ENCODE data around the gene C8A.

Gene C8A

DNA sequence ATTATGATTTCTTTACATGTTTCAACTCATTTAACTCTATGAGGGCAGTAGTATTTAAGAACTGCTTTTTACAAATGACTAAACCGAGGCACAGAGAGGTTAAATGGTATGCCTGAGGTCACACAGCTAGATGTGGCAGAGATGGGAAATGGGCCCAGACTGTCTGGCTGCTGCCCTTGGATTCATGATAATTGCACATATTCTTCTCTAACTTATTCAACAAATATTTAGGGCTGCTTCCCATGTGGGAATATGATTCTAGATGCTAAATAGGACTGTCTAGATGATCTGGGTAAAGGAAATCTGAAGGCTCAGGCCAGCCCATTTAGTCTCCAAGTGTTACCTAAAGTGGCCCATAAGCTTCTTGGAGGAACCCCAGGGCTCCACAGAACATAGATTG, 26.2 kb downstream of the C8A start:
- H4K8ac ChIP-seq (ENCODE audit: low read depth, low read length), result no peak overlapping the region
- H2AK5ac ChIP-seq (ENCODE audit: low read length), result no peak overlapping the region
- no peak overlapping the region for H2BK120ac ChIP-seq (ENCODE audit: insufficient read depth, low read length, poor library complexity)
- no peaks in the 10 kb centered on the region for H3K4me1 ChIP-seq (ENCODE audit: control insufficient read depth in 1 of 2, insufficient read depth in 2 of 2, low read length in 2 of 2)
- H3K14ac ChIP-seq (ENCODE audit: low read length), result no peak overlapping the region
- no peak overlapping the region for H4K91ac ChIP-seq (ENCODE audit: low read depth, low read length)
- no peaks in the 10 kb centered on the region for H3K9me3 ChIP-seq (ENCODE audit: insufficient read depth, low read depth, low read length)
- no peak overlapping the region for H3K4ac ChIP-seq (ENCODE audit: low read depth, low read length)
- no peak overlapping the region for H3K27ac ChIP-seq (ENCODE audit: low read depth, low read length)
- no peak overlapping the region for H2AFZ ChIP-seq (ENCODE audit: insufficient read depth, low read length, poor library complexity)
- H3K36me3 ChIP-seq (ENCODE audit: control insufficient read depth in 1 of 2, insufficient read depth in 2 of 2, low read length in 2 of 2), result no peaks in the 10 kb centered on the region
- H3K79me1 ChIP-seq (ENCODE audit: low read length), result no peaks in the 10 kb centered on the region
- no peak overlapping the region for H3K23ac ChIP-seq (ENCODE audit: low read length)
- no peak overlapping the region for H3K18ac ChIP-seq (ENCODE audit: low read length)
- H2BK5ac ChIP-seq (ENCODE audit: low read depth, low read length, poor library complexity), result no peak overlapping the region
- H2BK12ac ChIP-seq (ENCODE audit: low read length), result no peak overlapping the region
- H3K4me2 ChIP-seq (ENCODE audit: low read length), result no peak overlapping the region
- no peak for DNase-seq
- no peak overlapping the region for H4K12ac ChIP-seq (ENCODE audit: low read depth, low read length)
- H3K27me3 ChIP-seq (ENCODE audit: insufficient read depth, low read length), result no peaks in the 10 kb centered on the region
- WGBS (ENCODE audit: extremely low coverage, insufficient coverage, insufficient read length), result no CpG with 5 or more reads among the region's 1 CpG
- no peaks in the 10 kb centered on the region for H3K79me2 ChIP-seq (ENCODE audit: control insufficient read depth, insufficient read depth, low read length, poor library complexity)
- no peak overlapping the region for H3K4me3 ChIP-seq (ENCODE audit: low read depth, low read length)
- H3K9ac ChIP-seq (ENCODE audit: low read length), result no peak overlapping the region

DNA sequence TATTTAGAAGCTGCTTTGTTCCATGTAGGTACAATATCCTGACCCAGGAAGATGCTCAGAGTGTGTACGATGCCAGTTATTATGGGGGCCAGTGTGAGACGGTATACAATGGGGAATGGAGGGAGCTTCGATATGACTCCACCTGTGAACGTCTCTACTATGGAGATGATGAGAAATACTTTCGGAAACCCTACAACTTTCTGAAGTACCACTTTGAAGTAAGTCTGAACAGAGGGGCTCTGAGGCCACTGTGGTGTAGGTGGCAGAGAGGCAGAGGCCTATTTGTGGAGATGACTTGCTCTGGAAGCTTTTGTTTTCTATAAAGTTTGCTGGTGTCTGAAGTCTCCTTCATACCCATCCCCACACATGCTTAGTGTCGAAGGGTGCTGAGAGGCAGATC, 26.8 kb downstream of the C8A start:
- no peaks in the 10 kb centered on the region for H3K4me1 ChIP-seq (ENCODE audit: control insufficient read depth in 1 of 2, insufficient read depth in 2 of 2, low read length in 2 of 2)
- H3K36me3 ChIP-seq (ENCODE audit: control insufficient read depth in 1 of 2, insufficient read depth in 2 of 2, low read length in 2 of 2), result no peaks in the 10 kb centered on the region
- H2BK5ac ChIP-seq (ENCODE audit: low read depth, low read length, poor library complexity), result no peak overlapping the region
- H3K27me3 ChIP-seq (ENCODE audit: insufficient read depth, low read length), result no peaks in the 10 kb centered on the region
- no peak overlapping the region for H3K4me3 ChIP-seq (ENCODE audit: low read depth, low read length)
- no CpG with 5 or more reads among the region's 6 CpGs for WGBS (ENCODE audit: extremely low coverage, insufficient coverage, insufficient read length)
- H3K18ac ChIP-seq (ENCODE audit: low read length), result no peak overlapping the region
- no peak overlapping the region for H2AFZ ChIP-seq (ENCODE audit: insufficient read depth, low read length, poor library complexity)
- no peak overlapping the region for H3K4me2 ChIP-seq (ENCODE audit: low read length)
- H2BK120ac ChIP-seq (ENCODE audit: insufficient read depth, low read length, poor library complexity), result no peak overlapping the region
- H3K9me3 ChIP-seq (ENCODE audit: insufficient read depth, low read depth, low read length), result no peaks in the 10 kb centered on the region
- no peak overlapping the region for H3K14ac ChIP-seq (ENCODE audit: low read length)
- no peak overlapping the region for H2AK5ac ChIP-seq (ENCODE audit: low read length)
- no peak overlapping the region for H3K4ac ChIP-seq (ENCODE audit: low read depth, low read length)
- H3K23ac ChIP-seq (ENCODE audit: low read length), result no peak overlapping the region
- no peaks in the 10 kb centered on the region for H3K79me2 ChIP-seq (ENCODE audit: control insufficient read depth, insufficient read depth, low read length, poor library complexity)
- H4K8ac ChIP-seq (ENCODE audit: low read depth, low read length), result no peak overlapping the region
- no peak overlapping the region for H4K91ac ChIP-seq (ENCODE audit: low read depth, low read length)
- H3K9ac ChIP-seq (ENCODE audit: low read length), result no peak overlapping the region
- H3K27ac ChIP-seq (ENCODE audit: low read depth, low read length), result no peak overlapping the region
- no peak overlapping the region for H4K12ac ChIP-seq (ENCODE audit: low read depth, low read length)
- H2BK12ac ChIP-seq (ENCODE audit: low read length), result no peak overlapping the region
- H3K79me1 ChIP-seq (ENCODE audit: low read length), result no peaks in the 10 kb centered on the region
- DNase-seq, result no peak

DNA sequence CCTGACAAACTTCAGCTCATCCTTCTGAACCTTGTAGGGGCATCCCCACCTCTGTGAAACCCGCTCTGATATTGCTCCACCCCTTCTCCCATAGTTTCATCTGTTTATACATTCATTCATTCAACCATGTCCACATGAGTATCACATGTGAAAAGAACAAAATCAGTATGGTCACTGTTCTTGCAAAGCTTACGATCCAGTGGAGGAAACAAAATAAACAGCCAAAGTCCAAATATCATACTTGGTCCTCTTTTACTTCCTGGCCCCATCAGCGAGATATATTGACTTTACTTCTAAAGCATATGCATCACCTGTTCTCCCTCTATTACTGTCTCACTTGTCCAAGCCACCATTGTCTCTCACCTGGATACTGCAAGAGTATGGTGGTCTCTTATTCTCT, 35.6 kb downstream of the C8A start:
- no CpG with 5 or more reads among the region's 3 CpGs for WGBS (ENCODE audit: extremely low coverage, insufficient coverage, insufficient read length)
- H3K4ac ChIP-seq (ENCODE audit: low read depth, low read length), result no peak overlapping the region
- H4K12ac ChIP-seq (ENCODE audit: low read depth, low read length), result no peak overlapping the region

DNA sequence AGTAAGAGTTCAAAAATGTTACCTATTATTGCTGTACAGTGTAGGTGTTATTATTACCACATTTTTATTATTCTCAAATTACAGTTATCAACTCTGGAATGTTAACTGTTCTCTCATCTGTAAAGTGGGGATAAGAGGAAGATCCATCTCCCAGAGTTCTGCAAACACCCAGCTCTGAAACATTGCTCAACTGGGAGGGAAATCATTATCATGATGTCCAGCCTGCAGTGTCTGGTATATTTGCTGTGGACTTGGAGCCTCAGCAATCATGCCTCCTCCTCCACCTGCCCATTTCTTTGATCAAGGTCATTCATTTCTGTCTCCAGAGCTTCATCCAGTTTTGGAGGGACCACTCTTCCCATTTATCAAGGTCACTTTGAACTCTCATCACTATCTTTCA, 39.4 kb downstream of the C8A start:
- Histone ChIP-seq H2BK5ac (ENCODE audit: low read depth, low read length, poor library complexity) (no peak overlapping the region), H2BK12ac (ENCODE audit: low read length) (no peak overlapping the region), H4K8ac (ENCODE audit: low read depth, low read length) (no peak overlapping the region), H3K27ac (ENCODE audit: low read depth, low read length) (no peak overlapping the region), H3K79me2 (ENCODE audit: control insufficient read depth, insufficient read depth, low read length, poor library complexity) (no peaks in the 10 kb centered on the region), H3K9me3 (ENCODE audit: insufficient read depth, low read depth, low read length) (no peaks in the 10 kb centered on the region), H3K4me2 (ENCODE audit: low read length) (no peak overlapping the region), H4K91ac (ENCODE audit: low read depth, low read length) (no peak overlapping the region), H3K18ac (ENCODE audit: low read length) (no peak overlapping the region), H3K9ac (ENCODE audit: low read length) (no peak overlapping the region), H3K79me1 (ENCODE audit: low read length) (no peaks in the 10 kb centered on the region), H3K4ac (ENCODE audit: low read depth, low read length) (no peak overlapping the region), H3K14ac (ENCODE audit: low read length) (no peak overlapping the region), H4K12ac (ENCODE audit: low read depth, low read length) (no peak overlapping the region), H3K23ac (ENCODE audit: low read length) (no peak overlapping the region), H2AK5ac (ENCODE audit: low read length) (no peak overlapping the region), H3K36me3 (ENCODE audit: control insufficient read depth in 1 of 2, insufficient read depth in 2 of 2, low read length in 2 of 2) (no peaks in the 10 kb centered on the region), H2AFZ (ENCODE audit: insufficient read depth, low read length, poor library complexity) (no peak overlapping the region), H3K4me3 (ENCODE audit: low read depth, low read length) (no peak overlapping the region), H2BK120ac (ENCODE audit: insufficient read depth, low read length, poor library complexity) (no peak overlapping the region), H3K27me3 (ENCODE audit: insufficient read depth, low read length) (no peaks in the 10 kb centered on the region), H3K4me1 (ENCODE audit: control insufficient read depth in 1 of 2, insufficient read depth in 2 of 2, low read length in 2 of 2) (no peaks in the 10 kb centered on the region)
- no peak for DNase-seq

More for the DNA sequence above, 35.6 kb downstream of the C8A start:
- Histone ChIP-seq H3K27me3 (ENCODE audit: insufficient read depth, low read length) (no peaks in the 10 kb centered on the region), H3K79me2 (ENCODE audit: control insufficient read depth, insufficient read depth, low read length, poor library complexity) (no peaks in the 10 kb centered on the region), H3K4me3 (ENCODE audit: low read depth, low read length) (no peak overlapping the region), H4K91ac (ENCODE audit: low read depth, low read length) (no peak overlapping the region), H3K18ac (ENCODE audit: low read length) (no peak overlapping the region), H2AFZ (ENCODE audit: insufficient read depth, low read length, poor library complexity) (no peak overlapping the region), H2BK5ac (ENCODE audit: low read depth, low read length, poor library complexity) (no peak overlapping the region), H3K14ac (ENCODE audit: low read length) (no peak overlapping the region), H2BK12ac (ENCODE audit: low read length) (no peak overlapping the region), H3K36me3 (ENCODE audit: control insufficient read depth in 1 of 2, insufficient read depth in 2 of 2, low read length in 2 of 2) (no peaks in the 10 kb centered on the region), H3K79me1 (ENCODE audit: low read length) (no peaks in the 10 kb centered on the region), H3K27ac (ENCODE audit: low read depth, low read length) (no peak overlapping the region), H2BK120ac (ENCODE audit: insufficient read depth, low read length, poor library complexity) (no peak overlapping the region), H3K4me2 (ENCODE audit: low read length) (no peak overlapping the region), H3K4me1 (ENCODE audit: control insufficient read depth in 1 of 2, insufficient read depth in 2 of 2, low read length in 2 of 2) (no peaks in the 10 kb centered on the region), H3K23ac (ENCODE audit: low read length) (peak overlapping the region; percentile 98), H3K9ac (ENCODE audit: low read length) (no peak overlapping the region), H2AK5ac (ENCODE audit: low read length) (no peak overlapping the region), H3K9me3 (ENCODE audit: insufficient read depth, low read depth, low read length) (no peaks in the 10 kb centered on the region), H4K8ac (ENCODE audit: low read depth, low read length) (no peak overlapping the region)
- DNase-seq, result no peak

Measured in trophoblast cell (in vitro differentiated cells and primary cell).